Epidermal melanocyte (primary cell): ENCODE results near the gene CRACDL.
"Not testable (repeated sequence)": the region's sequence is repeated elsewhere in the genome, so short reads cannot be mapped to it uniquely, and the experiment has no call there.

ENCODE experiments used
- DNase-seq: peaks from one replicate; pipeline ENCODE4 v3.0.0; 2011; ENCODE audit warnings: low spot score; ENCODE audit not compliant: insufficient read length

CRACDL gene

GRCh38 chr2:98886066-98886554 lies 49.9 kb downstream of the CRACDL start:
- DNase-seq, result no peak

- DNase-seq, result no peak
Observed at GRCh38 chr2:98884658-98885057, 51.4 kb downstream of the CRACDL start.

GRCh38 chr2:98883780-98884211 lies 52.2 kb downstream of the CRACDL start:
- no peak for DNase-seq

- no peak for DNase-seq
Observed at GRCh38 chr2:98882971-98883779, 52.9 kb downstream of the CRACDL start.

- DNase-seq, result no peak
Observed at GRCh38 chr2:98882368-98882767, 53.7 kb downstream of the CRACDL start.

GRCh38 chr2:98881153-98881650 lies 54.8 kb downstream of the CRACDL start:
- no peak for DNase-seq

- no peak for DNase-seq
Observed at GRCh38 chr2:98880266-98881152, 55.5 kb downstream of the CRACDL start.

GRCh38 chr2:98877658-98878057 lies 58.4 kb downstream of the CRACDL start:
- DNase-seq, result not testable (repeated sequence)

- no peak for DNase-seq
Observed at GRCh38 chr2:98876741-98877140, 59.3 kb downstream of the CRACDL start.

GRCh38 chr2:98875746-98876145 lies 60.3 kb downstream of the CRACDL start:
- DNase-seq, result no peak

- no peak for DNase-seq
Observed at GRCh38 chr2:98875081-98875728, 60.8 kb downstream of the CRACDL start.

GRCh38 chr2:98874186-98874689 lies 61.8 kb downstream of the CRACDL start:
- DNase-seq, result no peak

GRCh38 chr2:98872526-98872925 lies 63.5 kb downstream of the CRACDL start:
- no peak for DNase-seq

- DNase-seq, result no peak
Observed at GRCh38 chr2:98871506-98871905, 64.5 kb downstream of the CRACDL start.

- no peak for DNase-seq
Observed at GRCh38 chr2:98870516-98871158, 65.4 kb downstream of the CRACDL start.

GRCh38 chr2:98869870-98870269 lies 66.2 kb downstream of the CRACDL start:
- DNase-seq, result no peak

- no peak for DNase-seq
Observed at GRCh38 chr2:98869272-98869641, 66.8 kb downstream of the CRACDL start.

GRCh38 chr2:98868548-98869271 lies 67.3 kb downstream of the CRACDL start:
- DNase-seq, result no peak

GRCh38 chr2:98867539-98868309 lies 68.3 kb downstream of the CRACDL start:
- DNase-seq, result no peak
